Thyroid gland (tissue), 4 donors: Measurements from ENCODE around the gene PTPN11. TPM values are rescaled to one million over a fixed set of nuclear protein-coding genes. Genes with fewer than 3 reads are reported as not detected.

ENCODE experiments used
- DNase-seq, 2 donors: peaks; one replicate each; pipeline ENCODE4 v3.0.0-alpha.2; 2019
- H3K27ac ChIP-seq, 3 donors: fragments of 200-600 bp; sonication (generic); 1 replicate in 2 of 3; 2 replicates in 1 of 3; pipeline ENCODE4 v1.5.1; 2016 to 2019; ENCODE audit warnings: mild to moderate bottlenecking in 1 of 3, moderate library complexity in 1 of 3
- H3K27me3 ChIP-seq: fragments of 200-600 bp; sonication (generic); one replicate; pipeline ENCODE4 v1.5.1; 2019
- H3K36me3 ChIP-seq, 2 donors: fragments of 200-600 bp; sonication (generic); one replicate each; pipeline ENCODE4 v1.5.1; 2016 to 2019
- H3K4me1 ChIP-seq, 2 donors: fragments of 200-600 bp; sonication (generic); one replicate each; pipeline ENCODE4 v1.5.1; 2017 to 2019
- H3K4me3 ChIP-seq, 3 donors: fragments of 200-600 bp; sonication (generic); replicated peaks in 1 of 3; 1 replicate in 2 of 3; 2 replicates in 1 of 3; pipeline ENCODE4 v1.5.1; 2016; ENCODE audit warnings: mild to moderate bottlenecking in 1 of 3
- H3K9me3 ChIP-seq: fragments of 200-600 bp; sonication (generic); one replicate; pipeline ENCODE4 v1.5.1; 2017
- POLR2A ChIP-seq, 2 donors: fragments of 450-650 bp; IDR thresholded peaks; one replicate each; pipeline ENCODE4 v1.6.1; 2017; ENCODE audit warnings: antibody characterized with exemption in 2 of 2, mild to moderate bottlenecking in 2 of 2, moderate library complexity in 1 of 2
- whole genome bisulfite sequencing, 2 donors: methylation state at CpG; one replicate each; pipeline ENCODE4 v1.1.5; 2017; 5-methylcytosine and 5-hydroxymethylcytosine counted together
- intact Hi-C: fragments of 100-400 bp; cut with DNase I; formaldehyde crosslinking; loops from one replicate; pipeline ENCODE4 v1.15.1; 2023
- total RNA-seq, 4 donors: library from RNA; depleted of rRNA; stranded (reverse); fragments of >200 nt; gene quantifications; one replicate each; pipeline ENCODE4 v1.2.3, GENCODE V29; 2016
- TF ChIP-seq, protein P1 (sequence below), 6 experiments: fragments of 200-600 bp in 3 of 6; fragments of 450-650 bp in 3 of 6; sonication (generic) in 3 of 6; IDR thresholded peaks; one replicate each; pipeline ENCODE4 v1.5.1; 2016 to 2019; ENCODE audit warnings: antibody characterized with exemption in 6 of 6, mild to moderate bottlenecking in 2 of 6, inconsistent platforms in 1 of 6, moderate library complexity in 1 of 6

PTPN11 gene
- total RNA-seq, 4 donors from 2014 or later, result 75.8 to 99.6 (median 78.5) TPM

DNA sequence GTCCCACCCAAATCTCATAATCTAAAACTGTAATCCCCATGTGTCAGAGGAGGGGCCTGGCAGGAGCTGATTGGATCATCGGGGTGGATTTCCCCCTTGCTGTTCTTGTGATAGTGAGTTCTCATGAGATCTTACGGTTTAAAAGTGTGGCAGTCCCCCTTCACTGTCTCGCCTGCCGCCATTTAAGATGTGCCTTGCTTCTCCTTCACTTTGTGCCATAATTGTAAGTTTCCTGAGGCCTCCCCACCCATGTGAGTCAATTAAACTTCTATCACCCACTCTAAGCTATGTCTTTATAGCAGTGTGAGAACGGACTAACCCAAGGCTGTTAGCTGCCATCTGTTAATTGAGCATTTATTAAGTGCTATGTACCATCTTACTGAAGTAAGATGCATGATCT, 105.1 kb downstream of the PTPN11 start:
- WGBS, 2 donors, result 92 to 99% methylated on average over 5 of the region's 5 CpGs
- Histone ChIP-seq H3K4me1 (no peaks in the 10 kb centered on the region), H3K27me3 (no peaks in the 10 kb centered on the region), H3K36me3 (no peaks in the 10 kb centered on the region), H3K9me3 (no peaks in the 10 kb centered on the region), H3K4me3 (no peak overlapping the region), H3K27ac (no peak overlapping the region)
- no peak for DNase-seq
- TF ChIP-seq, protein P1, sequence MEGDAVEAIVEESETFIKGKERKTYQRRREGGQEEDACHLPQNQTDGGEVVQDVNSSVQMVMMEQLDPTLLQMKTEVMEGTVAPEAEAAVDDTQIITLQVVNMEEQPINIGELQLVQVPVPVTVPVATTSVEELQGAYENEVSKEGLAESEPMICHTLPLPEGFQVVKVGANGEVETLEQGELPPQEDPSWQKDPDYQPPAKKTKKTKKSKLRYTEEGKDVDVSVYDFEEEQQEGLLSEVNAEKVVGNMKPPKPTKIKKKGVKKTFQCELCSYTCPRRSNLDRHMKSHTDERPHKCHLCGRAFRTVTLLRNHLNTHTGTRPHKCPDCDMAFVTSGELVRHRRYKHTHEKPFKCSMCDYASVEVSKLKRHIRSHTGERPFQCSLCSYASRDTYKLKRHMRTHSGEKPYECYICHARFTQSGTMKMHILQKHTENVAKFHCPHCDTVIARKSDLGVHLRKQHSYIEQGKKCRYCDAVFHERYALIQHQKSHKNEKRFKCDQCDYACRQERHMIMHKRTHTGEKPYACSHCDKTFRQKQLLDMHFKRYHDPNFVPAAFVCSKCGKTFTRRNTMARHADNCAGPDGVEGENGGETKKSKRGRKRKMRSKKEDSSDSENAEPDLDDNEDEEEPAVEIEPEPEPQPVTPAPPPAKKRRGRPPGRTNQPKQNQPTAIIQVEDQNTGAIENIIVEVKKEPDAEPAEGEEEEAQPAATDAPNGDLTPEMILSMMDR (IDR thresholded peaks at IDR 0.05), result no peak
- TF ChIP-seq POLR2A (IDR thresholded peaks at IDR 0.05), result no peak
- intact Hi-C loops, result no loop called here

DNA sequence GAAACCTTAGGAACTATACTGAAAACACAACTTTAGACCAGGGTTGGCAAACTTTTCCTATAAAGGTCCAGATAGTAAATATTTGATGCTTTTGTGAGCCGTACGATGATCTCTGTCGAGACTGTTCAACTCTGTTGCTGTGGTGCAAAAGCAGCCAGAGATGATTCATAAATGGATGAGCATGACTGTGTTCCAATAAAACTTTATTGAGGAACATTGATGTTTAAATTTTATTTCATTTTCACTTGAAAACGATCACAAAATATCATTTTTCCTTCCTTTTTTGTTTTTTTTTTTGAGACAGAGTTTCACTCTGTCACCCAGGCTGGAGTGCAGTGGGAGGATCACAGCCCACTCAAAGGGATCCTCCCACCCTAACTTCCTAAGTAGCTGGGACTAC, 105.5 kb downstream of the PTPN11 start:
- no peaks in the 10 kb centered on the region for H3K4me1 ChIP-seq
- DNase-seq, result no peak
- no peak for TF ChIP-seq POLR2A (IDR thresholded peaks at IDR 0.05)
- TF ChIP-seq, protein P1 (IDR thresholded peaks at IDR 0.05), result no peak
- H3K4me3 ChIP-seq, result no peak overlapping the region
- H3K27ac ChIP-seq, result no peak overlapping the region
- H3K36me3 ChIP-seq, result no peaks in the 10 kb centered on the region
- WGBS, 2 donors, result 92 to 94% methylated on average over 4 of the region's 4 CpGs
- H3K9me3 ChIP-seq, result no peaks in the 10 kb centered on the region
- no peaks in the 10 kb centered on the region for H3K27me3 ChIP-seq
- intact Hi-C loops, result no loop called here

DNA sequence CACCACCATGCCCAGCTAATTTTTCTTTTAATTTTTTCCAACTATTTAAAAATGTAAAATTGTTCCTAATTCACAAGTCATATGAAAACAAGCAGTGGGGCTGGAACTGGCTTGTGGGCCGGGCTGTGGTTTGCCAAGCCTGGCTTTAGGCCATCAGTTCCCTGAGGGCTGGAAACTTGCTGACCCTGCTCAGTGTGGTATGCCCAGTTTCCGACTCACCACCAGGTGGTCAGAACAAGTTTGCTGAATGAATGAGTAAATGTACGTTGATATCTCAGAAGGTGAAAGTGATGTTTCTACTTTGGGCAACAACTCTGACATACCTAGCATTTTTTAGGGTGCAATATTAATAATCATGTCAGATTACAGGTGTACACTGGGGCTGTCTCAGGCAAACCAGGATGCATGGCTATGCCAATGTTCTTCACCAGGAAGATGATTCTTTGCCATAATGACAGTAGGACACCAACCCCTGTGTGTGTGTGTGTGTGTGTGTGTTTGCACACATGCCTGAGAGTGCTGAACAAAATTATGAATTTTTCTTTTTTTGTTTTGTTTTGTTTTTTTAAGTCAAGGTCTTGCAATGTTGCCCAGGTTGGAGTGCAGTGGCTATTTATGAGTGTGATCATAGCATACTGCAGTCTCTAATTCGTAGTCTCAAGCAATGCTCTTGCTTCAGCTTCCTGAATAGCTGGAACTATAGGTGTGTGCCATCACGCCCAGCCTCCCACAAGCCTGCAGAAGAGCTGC, 106.1 kb downstream of the PTPN11 start:
- H3K27ac ChIP-seq, result no peak overlapping the region
- 74 to 81% methylated on average over 5 of the region's 5 CpGs for WGBS, 2 donors
- no peaks in the 10 kb centered on the region for H3K36me3 ChIP-seq
- TF ChIP-seq, protein P1 (IDR thresholded peaks at IDR 0.05), result no peak
- no peak for TF ChIP-seq POLR2A (IDR thresholded peaks at IDR 0.05)
- H3K4me3 ChIP-seq, result no peak overlapping the region
- DNase-seq, result no peak
- no peaks in the 10 kb centered on the region for H3K27me3 ChIP-seq
- H3K9me3 ChIP-seq, result no peaks in the 10 kb centered on the region
- no peaks in the 10 kb centered on the region for H3K4me1 ChIP-seq
- intact Hi-C loops, result no loop called here

DNA sequence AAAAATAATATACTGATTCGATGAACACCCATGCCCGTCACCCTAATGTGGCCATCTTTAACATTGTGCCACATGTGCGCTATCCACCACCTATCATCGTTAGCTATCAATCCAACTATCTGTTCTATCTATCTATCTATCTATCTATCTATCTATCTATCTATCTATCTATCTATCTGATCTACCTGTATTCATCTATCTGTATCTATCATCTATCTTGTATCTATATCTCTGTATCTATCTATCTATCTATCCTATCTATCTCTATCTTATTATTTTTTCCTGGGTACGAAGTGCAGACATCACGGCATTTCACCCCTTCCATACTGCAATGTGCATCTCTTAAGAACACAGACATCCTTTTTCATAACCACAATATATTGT, 106.7 kb downstream of the PTPN11 start:
- H3K27ac ChIP-seq, result no peak overlapping the region
- H3K4me1 ChIP-seq, result no peaks in the 10 kb centered on the region
- H3K27me3 ChIP-seq, result no peaks in the 10 kb centered on the region
- H3K36me3 ChIP-seq, result no peaks in the 10 kb centered on the region
- WGBS, 2 donors, result 95% methylated on average over 6 of the region's 6 CpGs
- intact Hi-C loops, result no loop called here
- no peak for DNase-seq
- H3K4me3 ChIP-seq, result no peak overlapping the region
- no peaks in the 10 kb centered on the region for H3K9me3 ChIP-seq
- TF ChIP-seq POLR2A (IDR thresholded peaks at IDR 0.05), result no peak
- TF ChIP-seq, protein P1 (IDR thresholded peaks at IDR 0.05), result no peak

DNA sequence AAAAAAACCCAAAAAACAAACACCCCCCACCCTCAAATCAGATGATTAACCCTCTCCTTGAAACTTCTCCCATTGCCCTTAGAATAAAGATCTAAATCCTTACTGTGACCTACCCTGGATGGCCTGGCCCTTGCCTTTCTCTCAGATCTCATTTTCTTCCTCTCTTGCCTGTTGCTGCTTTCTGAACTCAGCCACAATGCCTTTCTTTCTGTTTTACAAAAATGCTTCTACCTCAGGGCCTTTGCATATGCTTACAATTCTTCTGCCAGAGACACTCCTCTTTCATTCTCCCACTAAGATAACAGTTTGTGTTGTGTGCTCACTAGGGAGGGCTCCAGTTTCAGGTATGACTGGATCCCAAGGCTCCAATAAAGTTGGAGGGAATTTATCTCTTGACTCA, 108.3 kb downstream of the PTPN11 start:
- H3K4me1 ChIP-seq, result no peaks in the 10 kb centered on the region
- DNase-seq, result no peak
- no peaks in the 10 kb centered on the region for H3K36me3 ChIP-seq
- intact Hi-C loops, result no loop called here
- H3K27ac ChIP-seq, result no peak overlapping the region
- no peak overlapping the region for H3K4me3 ChIP-seq
- no peak for TF ChIP-seq POLR2A (IDR thresholded peaks at IDR 0.05)
- TF ChIP-seq, protein P1 (IDR thresholded peaks at IDR 0.05), result no peak
- H3K9me3 ChIP-seq, result no peaks in the 10 kb centered on the region
- H3K27me3 ChIP-seq, result no peaks in the 10 kb centered on the region
